ENCODE data around the gene NAXE.
"Not testable (repeated sequence)": the region's sequence is repeated elsewhere in the genome, so short reads cannot be mapped to it uniquely, and the experiment has no call there.

NAXE gene

GRCh38 chr1:156552937-156553336 lies 38.6 kb upstream of the NAXE start:
- H3K27ac ChIP-seq (ENCODE audit: low read length); H3K9ac ChIP-seq (ENCODE audit: low read length); H3K4me3 ChIP-seq (ENCODE audit: low read length); H3K9me3 ChIP-seq (ENCODE audit: control insufficient read depth, low read depth, low read length); H3K27me3 ChIP-seq (ENCODE audit: control insufficient read depth, insufficient read depth, low read length); H3K4me1 ChIP-seq (ENCODE audit: control insufficient read depth, low read depth, low read length): not testable (repeated sequence)
- H3K36me3 ChIP-seq (ENCODE audit: control insufficient read depth, low read depth, low read length): peaks cover 54% of the 10 kb centered on the region

GRCh38 chr1:156553860-156554485 lies 37.6 kb upstream of the NAXE start:
- Histone ChIP-seq H3K4me1 (ENCODE audit: control insufficient read depth, low read depth, low read length) (no peaks in the 10 kb centered on the region), H3K27me3 (ENCODE audit: control insufficient read depth, insufficient read depth, low read length) (no peaks in the 10 kb centered on the region), H3K27ac (ENCODE audit: low read length) (no peak overlapping the region), H3K9ac (ENCODE audit: low read length) (no peak overlapping the region), H3K9me3 (ENCODE audit: control insufficient read depth, low read depth, low read length) (no peaks in the 10 kb centered on the region), H3K36me3 (ENCODE audit: control insufficient read depth, low read depth, low read length) (peaks cover 54% of the 10 kb centered on the region), H3K4me3 (ENCODE audit: low read length) (no peak overlapping the region)

- no peak overlapping the region for H3K9ac ChIP-seq (ENCODE audit: low read length)
- H3K27ac ChIP-seq (ENCODE audit: low read length): no peak overlapping the region
- H3K4me3 ChIP-seq (ENCODE audit: low read length): no peak overlapping the region
- H3K27me3 ChIP-seq (ENCODE audit: control insufficient read depth, insufficient read depth, low read length): no peaks in the 10 kb centered on the region
- no peaks in the 10 kb centered on the region for H3K4me1 ChIP-seq (ENCODE audit: control insufficient read depth, low read depth, low read length)
- H3K9me3 ChIP-seq (ENCODE audit: control insufficient read depth, low read depth, low read length): no peaks in the 10 kb centered on the region
- peaks cover 59% of the 10 kb centered on the region for H3K36me3 ChIP-seq (ENCODE audit: control insufficient read depth, low read depth, low read length)
These were observed 36.6 kb upstream of the NAXE start for GRCh38 chr1:156554971-156555370.

GRCh38 chr1:156555715-156556114 lies 35.9 kb upstream of the NAXE start:
- Histone ChIP-seq H3K4me1 (ENCODE audit: control insufficient read depth, low read depth, low read length) (no peaks in the 10 kb centered on the region), H3K9ac (ENCODE audit: low read length) (no peak overlapping the region), H3K36me3 (ENCODE audit: control insufficient read depth, low read depth, low read length) (peaks cover 60% of the 10 kb centered on the region)

GRCh38 chr1:156556354-156556753 lies 35.2 kb upstream of the NAXE start:
- no peaks in the 10 kb centered on the region for H3K27me3 ChIP-seq (ENCODE audit: control insufficient read depth, insufficient read depth, low read length)
- H3K9me3 ChIP-seq (ENCODE audit: control insufficient read depth, low read depth, low read length): no peaks in the 10 kb centered on the region
- H3K4me1 ChIP-seq (ENCODE audit: control insufficient read depth, low read depth, low read length): no peaks in the 10 kb centered on the region
- no peak overlapping the region for H3K9ac ChIP-seq (ENCODE audit: low read length)
- H3K4me3 ChIP-seq (ENCODE audit: low read length): no peak overlapping the region
- H3K36me3 ChIP-seq (ENCODE audit: control insufficient read depth, low read depth, low read length): peaks cover 57% of the 10 kb centered on the region
- H3K27ac ChIP-seq (ENCODE audit: low read length): no peak overlapping the region

More at GRCh38 chr1:156555715-156556114, 35.9 kb upstream of the NAXE start:
- Histone ChIP-seq H3K27ac (ENCODE audit: low read length) (no peak overlapping the region), H3K4me3 (ENCODE audit: low read length) (no peak overlapping the region), H3K27me3 (ENCODE audit: control insufficient read depth, insufficient read depth, low read length) (no peaks in the 10 kb centered on the region), H3K9me3 (ENCODE audit: control insufficient read depth, low read depth, low read length) (no peaks in the 10 kb centered on the region)

GRCh38 chr1:156559086-156559796 lies 32.3 kb upstream of the NAXE start:
- H3K4me3 ChIP-seq (ENCODE audit: low read length): no peak overlapping the region
- H3K27me3 ChIP-seq (ENCODE audit: control insufficient read depth, insufficient read depth, low read length): no peaks in the 10 kb centered on the region
- no peaks in the 10 kb centered on the region for H3K9me3 ChIP-seq (ENCODE audit: control insufficient read depth, low read depth, low read length)
- H3K4me1 ChIP-seq (ENCODE audit: control insufficient read depth, low read depth, low read length): no peaks in the 10 kb centered on the region
- no peak overlapping the region for H3K9ac ChIP-seq (ENCODE audit: low read length)
- H3K36me3 ChIP-seq (ENCODE audit: control insufficient read depth, low read depth, low read length): peaks cover 42% of the 10 kb centered on the region
- H3K27ac ChIP-seq (ENCODE audit: low read length): no peak overlapping the region

- no peak overlapping the region for H3K4me3 ChIP-seq (ENCODE audit: low read length)
- H3K4me1 ChIP-seq (ENCODE audit: control insufficient read depth, low read depth, low read length): no peaks in the 10 kb centered on the region
- peaks cover 41% of the 10 kb centered on the region for H3K36me3 ChIP-seq (ENCODE audit: control insufficient read depth, low read depth, low read length)
- no peaks in the 10 kb centered on the region for H3K9me3 ChIP-seq (ENCODE audit: control insufficient read depth, low read depth, low read length)
- H3K27ac ChIP-seq (ENCODE audit: low read length): no peak overlapping the region
- no peaks in the 10 kb centered on the region for H3K27me3 ChIP-seq (ENCODE audit: control insufficient read depth, insufficient read depth, low read length)
- H3K9ac ChIP-seq (ENCODE audit: low read length): no peak overlapping the region
These were observed 31.7 kb upstream of the NAXE start for GRCh38 chr1:156559797-156560385.

- Histone ChIP-seq H3K27ac (ENCODE audit: low read length) (no peak overlapping the region), H3K9ac (ENCODE audit: low read length) (no peak overlapping the region), H3K9me3 (ENCODE audit: control insufficient read depth, low read depth, low read length) (no peaks in the 10 kb centered on the region), H3K27me3 (ENCODE audit: control insufficient read depth, insufficient read depth, low read length) (no peaks in the 10 kb centered on the region), H3K36me3 (ENCODE audit: control insufficient read depth, low read depth, low read length) (peaks cover 40% of the 10 kb centered on the region), H3K4me3 (ENCODE audit: low read length) (no peak overlapping the region), H3K4me1 (ENCODE audit: control insufficient read depth, low read depth, low read length) (no peaks in the 10 kb centered on the region)
These were observed 30.9 kb upstream of the NAXE start for GRCh38 chr1:156560585-156561163.

GRCh38 chr1:156565519-156565918 lies 26.1 kb upstream of the NAXE start:
- no peak overlapping the region for H3K9ac ChIP-seq (ENCODE audit: low read length)
- H3K36me3 ChIP-seq (ENCODE audit: control insufficient read depth, low read depth, low read length): peaks cover 32% of the 10 kb centered on the region
- H3K27me3 ChIP-seq (ENCODE audit: control insufficient read depth, insufficient read depth, low read length): no peaks in the 10 kb centered on the region
- H3K9me3 ChIP-seq (ENCODE audit: control insufficient read depth, low read depth, low read length): no peaks in the 10 kb centered on the region
- H3K27ac ChIP-seq (ENCODE audit: low read length): no peak overlapping the region
- H3K4me1 ChIP-seq (ENCODE audit: control insufficient read depth, low read depth, low read length): no peaks in the 10 kb centered on the region
- no peak overlapping the region for H3K4me3 ChIP-seq (ENCODE audit: low read length)

- no peak overlapping the region for H3K4me3 ChIP-seq (ENCODE audit: low read length)
- no peak overlapping the region for H3K9ac ChIP-seq (ENCODE audit: low read length)
- peaks cover 26% of the 10 kb centered on the region for H3K36me3 ChIP-seq (ENCODE audit: control insufficient read depth, low read depth, low read length)
- no peak overlapping the region for H3K27ac ChIP-seq (ENCODE audit: low read length)
- H3K4me1 ChIP-seq (ENCODE audit: control insufficient read depth, low read depth, low read length): peaks cover 3% of the 10 kb centered on the region
- no peaks in the 10 kb centered on the region for H3K27me3 ChIP-seq (ENCODE audit: control insufficient read depth, insufficient read depth, low read length)
- H3K9me3 ChIP-seq (ENCODE audit: control insufficient read depth, low read depth, low read length): no peaks in the 10 kb centered on the region
These were observed 25.1 kb upstream of the NAXE start for GRCh38 chr1:156566436-156566835.

- H3K4me3 ChIP-seq (ENCODE audit: low read length): peak overlapping the region; percentile 95
- no peaks in the 10 kb centered on the region for H3K9me3 ChIP-seq (ENCODE audit: control insufficient read depth, low read depth, low read length)
- peaks cover 7% of the 10 kb centered on the region for H3K36me3 ChIP-seq (ENCODE audit: control insufficient read depth, low read depth, low read length)
- peak overlapping the region; percentile 61 for H3K9ac ChIP-seq (ENCODE audit: low read length)
- peaks cover 4% of the 10 kb centered on the region for H3K27me3 ChIP-seq (ENCODE audit: control insufficient read depth, insufficient read depth, low read length)
- H3K4me1 ChIP-seq (ENCODE audit: control insufficient read depth, low read depth, low read length): peaks cover 9% of the 10 kb centered on the region
- no peak overlapping the region for H3K27ac ChIP-seq (ENCODE audit: low read length)
These were observed 20.2 kb upstream of the NAXE start for GRCh38 chr1:156571261-156571852.
